K562 (cell line): ENCODE measurements around the gene DNAJC6. TPM values are rescaled to one million over a fixed set of nuclear protein-coding genes. Genes with fewer than 3 reads are reported as not detected.
A peak's percentile ranks its signal among the peaks of the same experiment; 100 is the strongest.
"Not testable (repeated sequence)": the region's sequence is repeated elsewhere in the genome, so short reads cannot be mapped to it uniquely, and the experiment has no call there.

Experiments
- ATAC-seq: fragments of 200-7000 bp; cut with Tn5 transposase; 3 replicates; pipeline ENCODE4 v1.9.1; 2020; ENCODE audit warnings: moderate library complexity
- BruUV-seq: library from RNA; stranded (reverse); fragments of 400-500 nt; replicated peaks from 2 replicates; lab custom pipeline; 2021; lab: Mats Ljungman, UMichigan
- CTCF ChIA-PET: fragments of 300-600 bp; formaldehyde crosslinking; extraction: SDS; loops from one replicate; lab custom pipeline; 2021; ENCODE audit warnings: low intra/inter-chr PET ratio; lab: Yijun Ruan, JAX
- POLR2A ChIA-PET: fragments of 300-600, 350-650 bp; sonication (Branson Sonifier 250); formaldehyde crosslinking; extraction: SDS; loops from one replicate; lab custom pipeline; 2021; ENCODE audit warnings: antibody characterized with exemption, inconsistent platforms; lab: Yijun Ruan, JAX
- DNase-seq, 4 experiments: peaks; one replicate each; pipeline versions ENCODE4 v3.0.0 to v3.0.0-alpha.2; 2011 to 2018; ENCODE audit warnings: low spot score in 3 of 4, mixed read lengths in 3 of 4; ENCODE audit errors: extremely low read depth in 1 of 4
- FAIRE-seq: peaks from 2 replicates; lab custom pipeline; 2011; peaks lifted over from hg19 to GRCh38; lab: Jason Lieb, UNC
- H2AFZ ChIP-seq: 2 replicates; pipeline ENCODE4 v1.6.0; 2011; ENCODE audit warnings: low read depth, low read length, control low read depth, inconsistent platforms
- H3K27ac ChIP-seq: fragments of 200-600 bp; 3 replicates; pipeline ENCODE4 v1.8.0; 2011; ENCODE audit warnings: low read depth, mild to moderate bottlenecking, control low read depth, inconsistent platforms, low read length, moderate library complexity, mixed read lengths; ENCODE audit errors: extremely low read depth
- H3K27me3 ChIP-seq, 2 experiments: fragments of 300-600 bp in 1 of 2; 2 replicates in 1 of 2; 3 replicates in 1 of 2; pipeline versions ENCODE4 v1.6.0 to v1.8.0; 2011; ENCODE audit warnings: inconsistent platforms in 2 of 2, low read length in 2 of 2, mild to moderate bottlenecking in 1 of 2, mixed read lengths in 1 of 2, moderate library complexity in 1 of 2; ENCODE audit not compliant: control insufficient read depth in 2 of 2, insufficient read depth in 2 of 2
- H3K36me3 ChIP-seq: fragments of 300-600 bp; 3 replicates; pipeline ENCODE4 v1.8.0; 2011; ENCODE audit warnings: mild to moderate bottlenecking, low read length, inconsistent platforms; ENCODE audit not compliant: control insufficient read depth, insufficient read depth
- H3K4me1 ChIP-seq, 2 experiments: fragments of 200-600 bp in 1 of 2; replicated peaks in 1 of 2; 2 replicates in 1 of 2; 3 replicates in 1 of 2; pipeline versions ENCODE4 v1.5.1 to v1.8.0; 2011; ENCODE audit warnings: inconsistent platforms in 2 of 2, low read length in 2 of 2, mild to moderate bottlenecking in 1 of 2, mixed read lengths in 1 of 2, moderate library complexity in 1 of 2; ENCODE audit not compliant: control insufficient read depth in 2 of 2, insufficient read depth in 2 of 2
- H3K4me2 ChIP-seq: 2 replicates; pipeline ENCODE4 v1.6.1; 2011; ENCODE audit warnings: low read length, control low read depth, inconsistent platforms, mixed read lengths; ENCODE audit not compliant: insufficient read depth
- H3K4me3 ChIP-seq: fragments of 200-600 bp; sonication (generic), shearing (Covaris generic); 2 replicates; pipeline ENCODE4 v1.5.1; 2016; ENCODE audit warnings: control low read depth, inconsistent platforms
- H3K79me2 ChIP-seq: fragments of 200-600 bp; 3 replicates; pipeline ENCODE4 v1.8.0; 2011; ENCODE audit warnings: low read length, inconsistent platforms; ENCODE audit not compliant: control insufficient read depth, insufficient read depth
- H3K9ac ChIP-seq, 2 experiments: 2 replicates each; pipeline versions ENCODE4 v1.6.0 to v1.6.1; 2011; ENCODE audit warnings: low read depth in 2 of 2, low read length in 2 of 2, control low read depth in 1 of 2, inconsistent platforms in 1 of 2, mild to moderate bottlenecking in 1 of 2, mixed read lengths in 1 of 2; ENCODE audit not compliant: insufficient read depth in 1 of 2
- H3K9me1 ChIP-seq: one replicate; pipeline ENCODE4 v1.6.0; 2011; ENCODE audit warnings: inconsistent platforms, mild to moderate bottlenecking, low read length, moderate library complexity; ENCODE audit not compliant: control insufficient read depth, insufficient read depth
- H3K9me3 ChIP-seq: replicated peaks from 2 replicates; pipeline ENCODE4 v1.5.1; 2011; ENCODE audit warnings: low read depth, low read length, inconsistent platforms; ENCODE audit not compliant: control insufficient read depth, insufficient read depth
- H4K20me1 ChIP-seq: replicated peaks from 2 replicates; pipeline ENCODE4 v1.6.1; 2011; ENCODE audit warnings: low read length, inconsistent platforms, mixed read lengths; ENCODE audit not compliant: control insufficient read depth, insufficient read depth
- CEBPB ChIP-seq: fragments of 450-650 bp; IDR thresholded peaks from 2 replicates; pipeline ENCODE4 v1.6.1; 2016; ENCODE audit warnings: missing genetic modification characterization, missing compliant biosample characterization
- E2F6 ChIP-seq, 2 experiments: IDR thresholded peaks; 2 replicates each; pipeline ENCODE4 v1.6.1; 2011; ENCODE audit warnings: borderline replicate concordance in 1 of 2, control low read depth in 1 of 2, low read depth in 1 of 2, low read length in 1 of 2, mild to moderate bottlenecking in 1 of 2, mixed read lengths in 1 of 2, moderate library complexity in 1 of 2; ENCODE audit not compliant: insufficient read depth in 1 of 2, insufficient read length in 1 of 2, poor library complexity in 1 of 2, severe bottlenecking in 1 of 2; ENCODE audit errors: extremely low read depth in 1 of 2
- MLLT1 ChIP-seq, 2 experiments: fragments of 450-650 bp; IDR thresholded peaks; 2 replicates each; pipeline ENCODE4 v1.6.1; 2016
- NFIC ChIP-seq: fragments of 450-650 bp; IDR thresholded peaks from 2 replicates; pipeline ENCODE4 v1.6.1; 2017; ENCODE audit warnings: mild to moderate bottlenecking, inconsistent platforms
- NR2C1 ChIP-seq, 2 experiments: fragments of 450-650 bp; IDR thresholded peaks; 2 replicates each; pipeline ENCODE4 v1.6.1; 2017; ENCODE audit warnings: mild to moderate bottlenecking in 2 of 2, antibody characterized with exemption in 1 of 2, inconsistent platforms in 1 of 2, missing compliant biosample characterization in 1 of 2, missing genetic modification characterization in 1 of 2
- ZNF512 ChIP-seq: IDR thresholded peaks from 2 replicates; pipeline ENCODE4 v1.6.1; 2016; ENCODE audit warnings: missing genetic modification characterization, missing compliant biosample characterization
- WGBS: fragments of 100-300 bp; shearing (Covaris generic); methylation state at CpG from one replicate; pipeline ENCODE4 v1.1.6; 2016; ENCODE audit warnings: low coverage, mixed read lengths; ENCODE audit not compliant: insufficient coverage; ENCODE audit errors: missing lambda C conversion rate; 5-methylcytosine and 5-hydroxymethylcytosine counted together
- in situ Hi-C: fragments of 300-500 bp; cut with MboI; formaldehyde crosslinking; loops from 4 replicates; pipeline ENCODE4 v1.15.0; 2018; ENCODE audit warnings: inconsistent platforms, mixed read lengths
- intact Hi-C: fragments of 100-400 bp; cut with micrococcal nuclease; formaldehyde crosslinking; loops from 2 replicates; pipeline ENCODE4 v1.14.2; 2022
- polyA plus RNA-seq, 8 experiments: library from polyadenylated mRNA; depleted of rRNA in 4 of 8; stranded (reverse) in 5 of 8; unstranded in 3 of 8; fragments of >200 nt; fragmentation: Nextera tagmentation in 2 of 8; fragmentation: Illumina TruSeq in 1 of 8; extraction: Ambion mirVana in 2 of 8; extraction: Trizol in 1 of 8; gene quantifications; 2 replicates each; pipeline versions ENCODE4 v1.2.1 to v1.2.3, GENCODE V29; 2011 to 2014; ENCODE audit warnings: inconsistent platforms in 1 of 8, missing spikeins in 1 of 8
- total RNA-seq, 7 experiments: library from RNA; depleted of rRNA in 6 of 7; stranded (reverse); fragments of >200 nt in 6 of 7; fragmentation: Illumina TruSeq in 2 of 7; extraction: Trizol in 2 of 7; gene quantifications; 2 replicates each; pipeline versions ENCODE4 v1.2.1 to v1.2.3, GENCODE V29; 2011 to 2021; ENCODE audit warnings: low replicate concordance in 1 of 7

The DNAJC6 gene
- total and polyA plus RNA-seq, 9 of the 15 experiments (the other 6 are each of a cell fraction or from before 2014, with no cell fraction given), result 6.7 to 78.7 (median 28.0) TPM

- DNase-seq; H4K20me1 ChIP-seq; in situ Hi-C loops; CTCF ChIA-PET; BruUV-seq; H3K9me1 ChIP-seq; H3K4me3 ChIP-seq; ATAC-seq; H3K4me2 ChIP-seq; H2AFZ ChIP-seq; H3K9me3 ChIP-seq; FAIRE-seq; H3K27me3 ChIP-seq; TF ChIP-seq NR2C1 (tag; IDR thresholded peaks at IDR 0.05): not testable (repeated sequence)
- peak overlapping the region; percentile 96 for H3K27ac ChIP-seq
- POLR2A ChIA-PET, result interaction anchor here (1.1 to 1.5 kb wide), 5 partner anchors 17 to 26 kb away, joined by 3 to 6 read pairs (median 4); partner anchors contain the start of gene DNAJC6
- H3K79me2 ChIP-seq, result peaks cover 89% of the 10 kb centered on the region
- H3K4me1 ChIP-seq, result peaks cover 28 to 48% of the 10 kb centered on the region in 2 experiments
- H3K36me3 ChIP-seq, result peaks cover 24% of the 10 kb centered on the region
- intact Hi-C loops, result loop anchor here (2.0 to 5.0 kb wide), 3 partner anchors 25 to 189 kb away; partner anchors contain the start of genes LEPR and LEPROT
- 71% methylated on average over 9 of the region's 9 CpGs for WGBS
- TF ChIP-seq MLLT1 (IDR thresholded peaks at IDR 0.05) (peak in 1 of 2 experiments; percentile 64; a peak in 1 of 4 replicates), ZNF512 (peak; percentile 41), CEBPB (peak; percentile 70), E2F6 (IDR thresholded peaks at IDR 0.05; ENCODE audit: borderline replicate concordance in 1 of 2, extremely low read depth in 1 of 2, insufficient read depth in 1 of 2, insufficient read length in 1 of 2, low read depth in 1 of 2, low read length in 1 of 2, poor library complexity in 1 of 2, severe bottlenecking in 1 of 2) (peak in 1 of 2 experiments; percentile 21), NFIC (peak; percentile 12; the same call in 1 of the 2 replicates), NR2C1 (IDR thresholded peaks at IDR 0.05) (peak; percentile 29; the same call in 1 of the 2 replicates)
- H3K9ac ChIP-seq, result peak overlapping the region in 1 of 2 experiments; percentile 35; a peak in 1 of 4 replicates
Observed at GRCh38 chr1:65291818-65292217, 17.5 kb upstream of the DNAJC6 start.
